Measurements from ENCODE around the gene LMBR1.
A peak's percentile ranks its signal among the peaks of the same experiment; 100 is the strongest.
"Not testable (repeated sequence)": the region's sequence is repeated elsewhere in the genome, so short reads cannot be mapped to it uniquely, and the experiment has no call there.

The LMBR1 gene

GRCh38 chr7:156759143-156759542, 133.8 kb downstream of the LMBR1 start:
- no peak for DNase-seq (ENCODE audit: low read depth in 3 of 3)

DNA sequence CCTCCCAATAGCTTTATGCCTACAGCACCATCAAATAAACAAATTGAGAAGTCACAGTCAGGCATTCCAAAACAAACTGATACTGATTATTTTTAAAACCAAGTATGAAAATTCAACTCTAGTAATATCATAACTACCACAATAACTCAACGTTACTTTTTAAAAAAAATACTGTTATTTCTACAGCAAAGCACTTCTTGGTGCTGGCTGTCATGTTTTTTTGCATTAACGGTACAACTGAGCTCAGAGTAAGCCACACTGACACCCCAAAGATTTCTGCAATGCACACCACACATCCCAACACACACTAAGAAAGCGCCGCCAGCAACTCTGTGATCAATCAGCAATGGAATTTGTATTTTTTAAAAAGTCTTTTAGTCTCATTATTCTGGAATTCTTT, 138.8 kb downstream of the LMBR1 start:
- DNase-seq (ENCODE audit: low read depth in 3 of 3): no peak

DNA sequence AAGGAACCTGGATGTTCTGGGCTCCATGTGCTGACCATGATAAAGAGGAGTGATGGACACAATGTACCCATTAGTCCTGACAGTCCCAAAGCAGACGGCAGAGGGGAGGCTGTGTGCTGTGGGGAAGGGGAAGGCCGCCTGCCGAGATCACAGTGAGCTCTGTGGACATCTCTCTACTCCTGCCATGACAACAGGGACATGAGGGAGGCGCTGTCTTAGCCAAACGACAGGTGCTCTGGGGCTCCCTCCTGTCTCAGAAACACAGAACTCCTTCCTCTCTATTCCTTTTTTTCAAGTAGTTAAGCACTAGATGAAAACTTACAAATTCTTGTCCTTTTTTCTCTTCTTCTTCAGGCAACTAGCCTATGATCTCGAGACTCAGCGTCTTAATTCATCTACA, 139.4 kb downstream of the LMBR1 start:
- DNase-seq (ENCODE audit: low read depth in 3 of 3): no peak

DNA sequence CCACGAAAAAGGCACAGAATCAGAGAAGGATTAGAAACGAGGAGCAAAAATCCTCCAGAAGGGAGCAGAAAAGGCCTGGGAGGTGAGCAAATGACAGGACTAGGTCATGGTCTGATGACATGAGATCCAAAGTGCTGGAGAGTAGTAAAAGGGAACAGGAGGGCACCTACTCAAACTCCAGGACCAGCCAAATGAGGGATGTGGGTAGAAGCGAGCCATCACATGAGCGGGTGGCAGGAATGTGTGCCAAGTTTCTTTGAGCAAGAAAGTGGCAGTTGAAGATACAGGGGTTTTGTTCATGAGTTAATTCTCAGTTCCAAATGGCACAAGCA, 139.8 kb downstream of the LMBR1 start:
- no peak for DNase-seq (ENCODE audit: low read depth in 3 of 3)

- DNase-seq (ENCODE audit: low read depth in 3 of 3): no peak
Observed at GRCh38 chr7:156752367-156753228, 140.4 kb downstream of the LMBR1 start.

GRCh38 chr7:156751319-156751718, 141.7 kb downstream of the LMBR1 start:
- peak; percentile 13 to 46 (median 16) for DNase-seq (ENCODE audit: low read depth in 3 of 3)

GRCh38 chr7:156747718-156748117, 145.3 kb downstream of the LMBR1 start:
- DNase-seq (ENCODE audit: low read depth in 3 of 3): no peak

GRCh38 chr7:156746891-156747290, 146.1 kb downstream of the LMBR1 start:
- DNase-seq (ENCODE audit: low read depth in 3 of 3): no peak

DNA sequence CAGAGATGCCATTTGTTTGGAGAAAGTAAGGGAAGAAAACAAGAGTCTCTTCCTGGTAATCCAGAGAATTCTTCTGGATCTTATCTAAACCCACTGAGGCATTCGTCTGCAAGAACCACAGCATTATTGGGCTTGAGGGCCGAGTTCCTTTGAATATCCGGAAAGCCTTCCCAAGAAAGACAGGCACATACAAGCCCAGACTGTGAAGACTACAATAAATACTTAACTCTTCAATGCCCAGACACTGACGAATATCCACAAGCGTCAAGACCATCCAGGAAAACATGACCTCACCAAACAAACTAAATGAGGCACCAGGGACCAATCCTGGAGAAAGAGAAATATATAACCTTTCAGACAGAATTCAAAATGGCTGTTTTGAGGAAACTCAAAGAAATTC, 153.4 kb downstream of the LMBR1 start:
- no peak for DNase-seq (ENCODE audit: low read depth in 3 of 3)

GRCh38 chr7:156735851-156736250, 157.1 kb downstream of the LMBR1 start:
- DNase-seq (ENCODE audit: low read depth in 3 of 3): no peak

DNA sequence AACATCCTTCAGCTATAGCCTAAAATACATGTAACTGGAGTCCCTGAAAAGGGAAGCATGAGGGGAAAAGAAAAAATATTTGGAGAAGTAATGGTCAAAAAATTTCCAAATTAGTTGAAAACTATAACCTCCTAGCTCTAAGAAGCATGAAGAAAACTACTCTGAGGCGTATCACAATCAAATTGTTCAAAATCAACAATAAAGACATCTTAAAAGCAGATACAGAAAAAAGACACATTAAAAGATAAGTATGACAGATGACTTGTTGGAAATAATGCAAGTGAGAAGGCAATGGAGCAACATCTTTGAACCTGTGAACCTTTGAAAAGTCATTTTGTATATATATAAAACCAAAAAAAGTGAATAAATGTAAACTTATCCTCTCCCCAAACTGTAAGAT, 159.3 kb downstream of the LMBR1 start:
- DNase-seq (ENCODE audit: low read depth in 3 of 3): no peak

- no peak for DNase-seq (ENCODE audit: low read depth in 3 of 3)
Observed at GRCh38 chr7:156732091-156732625, 160.8 kb downstream of the LMBR1 start.

GRCh38 chr7:156731651-156732050, 161.3 kb downstream of the LMBR1 start:
- no peak for DNase-seq (ENCODE audit: low read depth in 3 of 3)

DNA sequence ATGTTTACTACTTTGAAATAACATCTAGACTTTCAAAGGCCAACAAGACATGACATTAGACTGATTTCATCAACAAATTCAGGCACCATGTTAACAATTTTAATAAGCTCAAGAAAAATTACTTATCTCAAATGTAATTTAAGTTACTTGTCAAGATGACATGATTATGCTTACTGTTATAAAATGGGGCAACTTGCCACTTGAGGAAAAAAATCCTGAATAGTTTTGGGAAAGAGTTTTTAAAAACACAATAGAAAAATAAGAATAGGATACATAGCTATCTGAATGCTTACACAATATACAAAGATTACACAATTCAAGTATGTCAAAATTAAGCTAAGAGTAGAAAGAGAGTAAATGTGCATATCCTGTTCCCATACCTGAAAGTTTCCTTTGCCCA, 167.0 kb downstream of the LMBR1 start:
- no peak for DNase-seq (ENCODE audit: low read depth in 3 of 3)

DNA sequence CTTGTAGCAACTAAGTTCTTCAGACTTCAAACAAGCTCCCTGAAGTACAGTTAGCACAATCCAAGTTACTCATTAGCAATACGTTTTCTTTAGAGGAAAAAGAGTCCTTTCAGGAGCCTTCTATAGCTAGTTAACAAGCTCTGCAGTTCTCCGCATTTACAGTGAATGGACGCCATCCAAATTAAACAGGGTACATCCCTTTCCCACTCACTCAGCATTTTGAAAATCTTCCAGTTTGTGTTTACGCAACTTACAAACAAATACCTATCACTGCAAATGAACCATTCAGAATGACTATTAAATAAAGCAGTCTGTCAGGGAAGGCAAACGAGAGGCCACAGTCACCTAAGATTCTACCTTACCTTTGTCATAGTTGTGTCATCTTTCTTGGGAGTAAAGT, 167.9 kb downstream of the LMBR1 start:
- DNase-seq (ENCODE audit: low read depth in 3 of 3): no peak

DNA sequence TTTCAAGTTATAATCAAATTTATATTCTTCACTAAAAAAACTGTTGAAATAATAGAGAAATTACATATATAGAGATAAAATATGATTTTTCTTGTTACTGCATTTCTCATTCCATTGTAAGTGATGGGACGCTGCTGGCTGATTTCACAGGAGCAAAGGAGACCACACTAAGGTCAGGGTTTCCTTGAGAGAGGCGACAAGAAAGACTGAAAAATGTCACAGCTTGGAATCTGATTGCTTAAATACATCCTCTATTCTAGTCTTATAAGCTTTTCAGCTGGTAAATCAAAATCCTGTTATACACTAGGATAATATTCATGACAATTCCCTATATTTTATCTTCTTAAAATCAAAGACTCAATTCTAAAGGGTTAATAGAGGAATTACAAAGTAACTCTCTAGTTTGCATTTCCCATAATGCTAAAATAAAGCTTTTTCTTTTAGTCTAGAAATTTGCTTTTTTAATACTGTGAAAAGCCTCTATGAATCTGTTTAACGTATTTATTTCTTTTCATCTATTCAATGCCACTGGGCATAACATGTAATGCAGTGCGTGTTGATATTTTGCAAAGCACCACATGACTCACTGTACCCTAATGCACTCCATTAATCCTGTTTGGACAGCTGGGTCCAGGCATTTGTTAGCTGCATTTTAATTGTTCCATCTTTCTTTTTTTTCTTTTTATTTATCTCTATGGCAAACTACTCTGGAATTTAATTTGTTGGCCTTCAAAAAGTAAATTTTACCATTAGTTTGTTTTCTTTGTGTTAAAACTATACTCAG, 170.7 kb downstream of the LMBR1 start:
- no peak for DNase-seq (ENCODE audit: low read depth in 3 of 3)

DNA sequence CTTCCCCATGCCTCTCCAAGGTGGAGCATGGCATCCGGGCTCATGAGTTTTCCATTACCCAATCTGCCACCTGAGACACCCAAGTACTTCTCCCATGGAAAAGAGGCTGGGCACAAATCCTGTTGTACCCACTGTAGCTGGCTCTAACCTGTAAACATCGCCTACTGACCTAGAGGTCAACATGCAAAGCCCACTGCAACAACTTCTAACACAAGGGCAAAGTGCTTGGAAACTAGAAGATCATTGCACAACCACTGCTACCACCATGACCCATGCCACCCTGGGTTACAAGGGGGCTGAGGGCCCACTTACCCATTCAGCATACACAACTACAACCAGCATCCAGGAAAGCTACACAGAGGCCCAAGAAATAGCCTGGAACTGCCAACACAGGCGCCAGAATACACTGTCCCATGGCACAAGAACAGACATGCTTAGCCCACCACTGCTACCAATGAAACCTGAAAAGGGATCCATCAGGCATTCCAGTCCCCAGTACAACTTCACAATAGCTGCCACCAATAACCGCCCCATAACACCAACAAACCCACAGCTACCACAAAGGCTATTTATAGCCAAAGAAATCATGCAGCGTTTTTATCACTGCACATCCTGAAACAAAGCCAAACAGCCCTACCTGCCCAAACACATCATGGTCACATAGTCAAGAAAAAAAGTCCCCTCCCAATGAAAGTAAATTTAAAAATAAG, 189.1 kb downstream of the LMBR1 start:
- no peak for DNase-seq (ENCODE audit: low read depth in 3 of 3)

DNA sequence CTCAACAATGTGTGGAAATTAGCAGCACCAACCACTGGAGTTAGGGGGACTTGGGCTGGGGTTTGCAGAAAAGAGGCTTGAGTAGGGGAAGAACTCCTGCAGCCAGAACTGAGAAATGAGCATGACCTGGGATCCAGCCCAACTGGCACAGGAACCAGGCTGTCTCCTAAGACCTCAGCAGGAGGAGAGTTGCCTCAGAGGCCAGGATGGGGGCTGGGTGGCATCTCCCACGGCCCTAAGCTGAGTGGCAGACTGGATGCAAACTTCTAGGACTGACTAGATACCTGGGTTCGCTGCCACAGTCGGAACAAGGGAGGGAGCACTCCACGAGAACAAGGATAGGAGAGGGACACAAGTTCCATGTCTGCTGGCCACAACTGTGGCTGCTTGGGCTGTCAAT, 189.8 kb downstream of the LMBR1 start:
- DNase-seq (ENCODE audit: low read depth in 3 of 3): no peak

- DNase-seq (ENCODE audit: low read depth in 3 of 3): no peak
Observed at GRCh38 chr7:156702399-156702798, 190.6 kb downstream of the LMBR1 start.

DNA sequence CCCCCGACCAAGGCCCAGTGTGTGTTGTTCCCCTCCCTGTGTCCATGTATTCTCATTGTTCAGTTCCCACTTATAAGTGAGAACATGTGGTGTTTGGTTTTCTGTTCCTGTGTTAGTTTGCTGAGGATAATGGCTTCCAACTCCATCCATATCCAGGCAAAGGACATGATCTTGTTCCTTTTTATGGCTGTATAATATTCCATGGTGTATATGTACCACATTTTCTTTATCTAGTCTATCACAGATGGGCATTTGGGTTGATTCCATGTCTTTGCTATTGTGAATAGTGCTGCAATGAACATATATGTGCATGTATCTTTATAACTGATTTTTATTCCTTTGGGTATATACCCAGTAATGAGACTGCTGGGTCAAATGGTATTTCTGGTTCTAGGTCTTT, 191.2 kb downstream of the LMBR1 start:
- DNase-seq (ENCODE audit: low read depth in 3 of 3): not testable (repeated sequence)

DNA sequence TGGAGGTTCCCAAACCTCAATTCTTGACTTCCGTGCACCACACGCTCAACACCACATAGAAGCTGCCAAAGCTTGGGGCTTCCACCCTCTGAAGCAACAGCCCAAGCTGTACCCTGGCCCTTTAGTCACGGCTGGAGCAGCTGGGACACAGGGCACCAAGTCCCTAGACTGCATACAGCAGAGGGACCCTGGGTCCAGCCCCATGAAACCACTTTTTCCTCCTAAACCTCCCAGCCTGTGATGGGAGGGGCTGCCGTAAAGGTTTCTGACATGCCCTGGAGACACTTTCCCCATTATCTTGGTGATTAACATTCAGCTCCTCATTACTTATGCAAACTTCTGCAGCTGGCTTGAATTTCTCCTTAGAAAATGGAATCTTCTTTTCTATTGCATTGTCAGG, 194.5 kb downstream of the LMBR1 start:
- not testable (repeated sequence) for DNase-seq (ENCODE audit: low read depth in 3 of 3)

DNA sequence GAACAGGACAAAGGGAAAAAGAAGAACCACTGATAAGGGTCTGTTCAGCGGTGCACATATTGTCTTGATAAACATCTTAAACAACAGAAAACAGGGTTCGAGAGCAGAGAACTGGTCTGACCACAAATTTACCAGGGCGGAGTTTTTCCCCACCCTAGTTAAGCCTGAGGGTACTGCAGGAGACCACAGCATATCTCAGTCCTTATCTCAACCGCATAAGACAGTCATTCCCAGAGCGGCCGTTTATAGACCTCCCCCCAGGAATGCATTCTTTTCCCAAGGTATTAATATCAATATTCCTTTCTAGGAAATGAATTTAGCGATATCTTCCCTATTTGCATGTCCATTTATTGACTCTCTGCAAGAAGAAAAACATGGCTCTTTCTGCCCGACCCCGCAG, 195.7 kb downstream of the LMBR1 start:
- DNase-seq (ENCODE audit: low read depth in 3 of 3): not testable (repeated sequence)
